ENCODE data around the gene PRKAG3.

PRKAG3 gene

GRCh38 chr2:218837495-218837894 lies 5.9 kb upstream of the PRKAG3 start:
- no peak for DNase-seq

- DNase-seq = no peak
These were observed 3.1 kb upstream of the PRKAG3 start for GRCh38 chr2:218834685-218835084.

- DNase-seq = no peak
These were observed 1.5 kb upstream of the PRKAG3 start for GRCh38 chr2:218833023-218833609.

GRCh38 chr2:218832520-218832919 lies 917 bp upstream of the PRKAG3 start:
- no peak for DNase-seq

- DNase-seq = no peak
These were observed 478 bp upstream of the PRKAG3 start for GRCh38 chr2:218832081-218832480.

GRCh38 chr2:218830526-218831306 lies 887 bp downstream of the PRKAG3 start:
- no peak for DNase-seq

- no peak for DNase-seq
These were observed 1.6 kb downstream of the PRKAG3 start for GRCh38 chr2:218829868-218830451.

GRCh38 chr2:218828477-218828778 lies 3.2 kb downstream of the PRKAG3 start:
- DNase-seq = no peak

- DNase-seq = no peak
These were observed 3.7 kb downstream of the PRKAG3 start for GRCh38 chr2:218827701-218828476.

- DNase-seq = no peak
These were observed 4.8 kb downstream of the PRKAG3 start for GRCh38 chr2:218826791-218827190.

- DNase-seq = no peak
These were observed 7.6 kb downstream of the PRKAG3 start for GRCh38 chr2:218824004-218824403.

- no peak for DNase-seq
These were observed 8.3 kb downstream of the PRKAG3 start for GRCh38 chr2:218823196-218823855.

GRCh38 chr2:218822622-218823021 lies 9.0 kb downstream of the PRKAG3 start:
- DNase-seq = no peak

- no peak for DNase-seq
These were observed 9.9 kb downstream of the PRKAG3 start for GRCh38 chr2:218821605-218822211.

- no peak for DNase-seq
These were observed 10.7 kb downstream of the PRKAG3 start for GRCh38 chr2:218820746-218821369.

- no peak for DNase-seq
These were observed 12.5 kb downstream of the PRKAG3 start for GRCh38 chr2:218819093-218819492.

- no peak for DNase-seq
These were observed 15.0 kb downstream of the PRKAG3 start for GRCh38 chr2:218816561-218817011.

GRCh38 chr2:218815649-218816048 lies 16.0 kb downstream of the PRKAG3 start:
- DNase-seq = no peak

GRCh38 chr2:218815244-218815637 lies 16.4 kb downstream of the PRKAG3 start:
- DNase-seq = no peak

- DNase-seq = no peak
These were observed 16.9 kb downstream of the PRKAG3 start for GRCh38 chr2:218814540-218815243.

GRCh38 chr2:218813771-218814460 lies 17.7 kb downstream of the PRKAG3 start:
- DNase-seq = no peak
